Activated T-cell treated with anti-CD3 and anti-CD28 coated beads, Interleukin-2, amount 50 U/mL, for 1 hour (primary cell): ENCODE measurements around the gene CDHR2.
A peak's percentile ranks its signal among the peaks of the same experiment; 100 is the strongest.
"Not testable (repeated sequence)": the region's sequence is repeated elsewhere in the genome, so short reads cannot be mapped to it uniquely, and the experiment has no call there.

Source experiments
- DNase-seq: peaks from one replicate; pipeline ENCODE4 v3.0.0-alpha.2; 2020

The CDHR2 gene

GRCh38 chr5:176542596-176543427 lies 6.3 kb upstream of the CDHR2 start:
- no peak for DNase-seq

DNA sequence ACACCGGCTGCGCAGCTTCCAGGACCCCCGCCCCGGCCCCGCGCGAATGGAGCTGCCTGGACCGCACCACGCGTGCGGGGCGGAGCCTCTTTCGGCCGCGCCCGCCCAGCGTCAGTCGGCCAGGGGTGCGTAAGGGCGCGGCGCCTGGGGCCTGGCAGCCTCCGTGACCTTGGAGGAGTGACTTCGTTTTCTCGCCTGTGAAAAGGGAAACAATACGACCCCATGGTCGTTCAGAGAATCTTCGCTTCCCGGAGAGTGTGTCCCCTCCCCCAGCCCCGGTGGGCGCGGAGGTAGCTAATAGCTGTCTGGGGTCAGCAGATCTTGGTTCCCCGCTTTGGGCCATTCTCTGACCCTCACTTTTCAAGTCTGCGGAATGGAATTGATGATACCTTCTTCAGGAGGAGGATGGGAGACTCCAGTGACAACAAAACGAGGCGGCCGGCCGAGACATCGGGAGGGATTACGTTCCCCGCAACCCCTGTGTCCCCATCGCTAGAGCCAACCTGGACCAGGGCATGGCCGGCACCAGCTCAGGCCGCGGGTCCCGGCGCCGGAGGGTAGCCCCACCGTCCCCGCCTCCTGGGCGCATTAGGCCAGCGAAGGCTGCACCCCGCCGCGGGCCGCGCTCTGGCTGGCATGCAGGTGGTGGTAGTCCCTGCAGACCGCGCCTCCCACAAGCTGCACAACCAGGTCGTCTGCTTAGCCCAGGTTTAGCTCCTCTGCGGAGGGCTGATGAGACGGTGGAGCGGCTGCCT lies 5.5 kb upstream of the CDHR2 start:
- DNase-seq = peak; percentile 75

GRCh38 chr5:176545388-176545736 lies 3.8 kb upstream of the CDHR2 start:
- DNase-seq = no peak

DNA sequence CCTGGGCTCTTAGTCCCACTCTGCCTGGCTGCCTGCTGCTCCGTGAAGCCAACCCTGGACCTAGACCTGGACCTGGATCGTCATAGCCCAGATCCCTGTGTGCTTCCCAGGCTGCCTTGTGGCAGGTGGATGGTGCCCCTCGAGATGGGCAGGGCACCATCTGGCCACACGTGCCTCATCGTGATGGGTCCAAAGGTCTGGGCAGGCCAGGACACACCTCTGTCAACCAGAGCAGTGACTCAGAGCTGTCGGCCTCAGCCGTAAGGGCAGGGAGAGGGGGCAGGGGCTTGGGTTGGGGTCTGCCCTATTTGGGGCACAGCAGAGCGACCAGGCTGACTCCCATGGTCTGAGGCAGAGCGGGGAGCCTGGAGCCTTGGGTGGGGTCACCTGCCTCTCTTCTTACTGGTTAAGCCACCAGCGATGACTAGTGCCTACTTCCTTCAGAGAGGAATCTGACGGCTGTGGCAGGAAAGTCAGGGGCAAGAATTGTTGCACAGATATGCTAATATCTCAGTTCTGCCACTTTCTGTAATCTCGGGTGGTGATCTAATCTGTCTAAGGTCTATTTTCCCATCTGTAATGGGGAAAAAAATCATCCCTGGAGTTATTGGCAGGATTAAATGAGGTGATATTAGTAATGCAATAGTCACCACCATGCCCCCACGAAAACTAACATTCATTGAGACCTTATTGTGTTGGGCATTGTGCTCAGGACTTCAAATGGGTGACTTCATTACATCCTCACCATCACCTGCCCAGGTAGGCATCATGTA lies 3.2 kb upstream of the CDHR2 start:
- no peak for DNase-seq

GRCh38 chr5:176547802-176548201 lies 1.3 kb upstream of the CDHR2 start:
- DNase-seq = no peak

DNA sequence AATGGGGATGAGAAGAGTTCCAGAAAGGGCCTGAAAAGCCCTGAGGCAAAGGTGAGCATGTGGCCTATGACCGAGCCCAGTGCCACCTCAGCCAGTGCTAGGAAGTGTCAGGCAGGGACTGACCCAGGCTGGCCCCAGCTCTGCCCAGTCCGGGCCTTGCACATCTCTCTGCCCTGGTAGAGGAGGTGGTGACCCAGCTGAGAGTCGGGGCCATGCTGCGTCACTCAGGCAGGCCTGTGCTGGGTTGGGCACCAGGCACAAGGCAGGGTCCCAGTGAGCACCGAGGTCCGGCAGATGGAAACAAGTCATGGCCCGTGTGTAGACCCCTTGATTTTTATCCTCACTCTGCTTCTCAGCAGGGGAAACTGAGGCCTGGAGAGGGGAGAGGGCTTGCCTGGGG lies 729 bp downstream of the CDHR2 start:
- no peak for DNase-seq

GRCh38 chr5:176550275-176550831 lies 1.2 kb downstream of the CDHR2 start:
- no peak for DNase-seq

DNA sequence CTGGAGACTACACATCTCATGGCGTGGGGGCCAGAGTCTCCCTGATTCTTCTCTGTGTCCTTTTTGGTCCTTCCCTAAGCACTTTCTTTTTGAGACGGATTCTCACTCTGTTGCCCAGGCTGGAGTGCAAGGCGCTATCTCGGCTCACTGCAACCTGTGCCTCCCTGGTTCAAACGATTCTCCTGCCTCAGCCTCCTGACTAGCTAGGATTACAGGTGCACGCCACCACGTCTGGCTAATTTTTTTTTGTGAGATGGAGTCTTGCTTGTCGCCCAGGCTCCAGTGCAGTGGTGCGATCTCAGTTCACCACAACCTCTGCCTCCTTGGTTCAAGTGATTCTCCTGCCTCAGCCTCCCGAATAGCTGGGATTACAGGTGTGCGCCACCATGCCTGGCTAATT lies 1.8 kb downstream of the CDHR2 start:
- DNase-seq = not testable (repeated sequence)

DNA sequence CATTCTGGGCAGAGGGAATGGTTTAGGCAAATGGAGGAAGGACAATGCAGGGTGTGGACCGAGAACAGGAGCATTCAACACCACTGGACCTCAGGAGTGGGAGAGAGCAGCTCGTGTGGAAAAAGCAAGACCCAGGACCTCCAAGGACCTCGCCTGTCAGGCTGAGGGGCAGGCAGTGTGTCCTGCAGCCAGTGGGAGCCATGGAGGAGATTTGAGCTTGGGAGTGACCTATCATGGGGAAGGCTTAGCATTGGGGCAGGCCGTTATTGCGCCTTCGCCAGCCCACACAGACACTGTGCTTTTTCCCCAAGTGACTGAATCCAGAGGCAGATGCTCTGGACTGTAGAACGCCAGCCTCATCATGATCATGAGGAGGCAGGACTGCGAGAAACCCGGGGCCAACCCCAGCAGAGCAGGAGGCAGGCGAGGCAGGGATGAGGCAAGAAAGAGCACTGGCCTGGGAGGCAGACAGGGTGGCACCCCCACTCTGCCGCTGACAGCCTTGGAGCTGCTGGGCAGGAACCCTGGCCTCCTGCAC lies 3.3 kb downstream of the CDHR2 start:
- DNase-seq = no peak

DNA sequence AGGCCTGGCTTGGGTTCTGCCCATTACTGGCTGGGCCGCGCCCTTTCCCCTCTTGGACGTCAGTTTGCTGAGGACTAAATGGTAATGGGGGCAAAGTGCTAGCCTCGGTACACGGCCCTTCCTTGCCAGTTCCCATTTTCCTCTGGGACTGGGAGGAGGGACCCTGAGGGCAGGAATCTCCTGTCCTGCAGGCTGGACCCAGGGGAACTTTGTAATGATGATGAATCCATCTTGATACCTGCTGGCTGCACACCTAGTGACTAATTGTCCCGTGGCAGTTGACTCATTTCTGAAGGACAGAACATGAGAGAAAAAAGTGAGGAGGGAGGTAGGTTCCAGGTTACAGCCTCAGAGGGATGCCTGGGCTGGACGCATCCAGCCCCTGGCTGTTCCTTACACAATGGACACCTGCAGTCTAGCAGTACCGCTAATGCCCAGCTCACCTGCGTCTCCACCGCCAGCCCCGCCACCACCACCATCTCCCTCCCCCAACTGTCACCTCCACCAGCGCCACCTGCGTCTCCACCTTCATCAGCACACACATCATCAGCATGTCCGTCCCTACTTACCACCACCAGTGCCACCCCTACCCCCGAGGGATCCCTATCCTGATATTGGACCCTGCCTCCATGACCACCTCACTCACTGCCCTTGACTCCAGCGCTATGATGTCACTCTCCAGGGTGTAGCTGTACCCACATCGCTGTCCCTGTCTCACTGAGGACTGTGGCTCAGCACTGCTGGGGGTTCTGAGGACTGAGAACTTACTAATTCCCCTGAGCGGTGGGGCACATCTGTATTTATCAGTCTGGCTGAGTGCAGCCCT lies 4.3 kb downstream of the CDHR2 start:
- DNase-seq = no peak

GRCh38 chr5:176557846-176558245 lies 8.7 kb downstream of the CDHR2 start:
- no peak for DNase-seq

- no peak for DNase-seq
These were observed 10.5 kb downstream of the CDHR2 start for GRCh38 chr5:176559683-176560082.

DNA sequence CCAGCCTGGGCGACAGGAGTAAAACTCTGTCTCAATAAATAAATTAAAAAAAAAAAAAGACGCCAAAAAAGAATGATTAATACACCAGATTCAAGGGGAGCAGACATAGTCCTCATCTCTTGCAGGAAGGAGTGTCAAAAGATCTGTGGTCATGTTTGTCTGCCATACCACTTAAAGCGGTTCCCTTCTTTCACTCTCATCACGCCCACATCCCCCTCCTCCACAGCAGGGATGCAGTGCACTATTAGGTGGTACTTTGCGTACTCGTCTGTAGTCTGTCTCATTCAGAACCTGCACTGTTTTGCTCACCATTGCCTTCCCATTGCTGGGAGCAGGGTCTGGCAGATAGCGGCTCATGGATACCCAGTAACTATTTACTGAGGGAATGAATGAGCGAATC lies 11.2 kb downstream of the CDHR2 start:
- DNase-seq = no peak

GRCh38 chr5:176561259-176561658 lies 12.1 kb downstream of the CDHR2 start:
- DNase-seq = no peak

DNA sequence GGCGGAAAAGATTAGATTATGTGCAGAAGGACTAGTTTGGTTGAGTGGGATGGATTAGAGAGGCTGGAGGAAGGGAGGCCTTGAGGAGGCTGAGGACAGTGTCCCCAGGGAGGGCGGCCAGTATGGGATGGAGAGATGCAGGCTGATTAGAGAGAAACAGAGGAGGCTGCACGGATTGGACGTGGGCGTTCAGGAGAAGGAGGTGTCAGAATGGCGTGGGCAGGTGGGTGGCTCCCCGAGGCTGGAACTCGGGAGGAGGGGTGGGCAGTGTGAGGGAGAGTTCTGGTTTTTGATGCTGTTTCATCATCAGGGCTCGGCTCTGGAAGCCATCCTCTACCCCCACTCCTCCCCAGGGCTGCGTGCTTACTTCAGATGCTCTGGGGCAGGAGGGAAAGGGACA lies 13.0 kb downstream of the CDHR2 start:
- DNase-seq = no peak

- no peak for DNase-seq
These were observed 14.9 kb downstream of the CDHR2 start for GRCh38 chr5:176564002-176564401.

- no peak for DNase-seq
These were observed 16.7 kb downstream of the CDHR2 start for GRCh38 chr5:176565760-176566288.

DNA sequence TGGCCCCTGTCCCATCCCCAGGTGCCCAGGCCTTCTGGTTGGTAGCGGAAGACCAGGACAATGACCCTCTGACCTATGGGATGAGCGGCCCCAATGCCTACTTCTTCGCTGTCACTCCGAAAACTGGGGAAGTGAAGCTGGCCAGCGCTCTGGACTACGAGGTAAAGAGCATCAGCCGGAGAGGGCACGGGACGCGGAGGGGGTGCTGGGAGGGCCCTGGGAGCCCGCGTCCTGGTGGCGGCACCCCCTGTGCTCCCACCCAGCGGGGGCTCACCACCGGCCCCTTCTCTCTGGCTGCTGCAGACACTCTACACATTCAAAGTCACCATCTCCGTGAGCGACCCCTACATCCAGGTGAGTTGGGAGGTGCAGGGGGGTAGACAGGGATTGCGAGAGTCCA lies 19.5 kb downstream of the CDHR2 start:
- no peak for DNase-seq

- DNase-seq = no peak
These were observed 20.9 kb downstream of the CDHR2 start for GRCh38 chr5:176570044-176570443.

DNA sequence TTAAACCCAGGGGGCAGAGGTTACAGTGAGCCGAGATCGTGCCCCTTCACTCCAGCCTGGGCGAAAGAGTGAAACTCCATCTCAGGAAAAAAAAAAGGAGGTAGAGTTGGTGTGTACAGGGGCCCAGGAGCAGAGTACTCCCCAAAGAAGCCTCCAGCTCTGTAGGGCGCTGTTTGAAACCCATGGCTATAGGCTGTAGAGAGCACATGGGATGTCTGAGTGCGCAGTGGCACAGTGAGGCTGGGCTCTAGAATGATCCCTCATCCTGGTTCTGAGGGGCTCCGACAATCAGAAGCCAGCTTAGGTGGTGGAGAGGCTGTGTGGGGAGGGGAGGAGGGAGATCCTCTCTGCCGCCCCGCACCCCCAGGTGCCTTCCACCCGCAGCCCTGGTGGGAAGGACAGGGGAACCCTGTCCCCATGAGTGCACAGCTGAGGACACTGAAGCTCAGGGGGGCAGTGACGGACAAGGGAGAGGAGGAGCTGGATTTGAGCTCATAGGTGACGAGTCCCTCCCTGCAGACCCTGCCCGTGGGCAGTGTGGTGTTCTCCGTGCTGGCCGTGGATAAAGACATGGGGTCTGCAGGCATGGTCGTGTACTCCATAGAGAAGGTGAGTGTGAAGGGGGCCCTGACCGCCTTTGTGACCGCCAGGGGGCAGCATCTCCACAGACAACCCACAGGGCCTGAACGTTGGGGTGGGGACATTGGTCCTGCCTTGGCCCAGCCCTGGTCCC lies 24.6 kb downstream of the CDHR2 start:
- peak; percentile 81 for DNase-seq

- DNase-seq = no peak
These were observed 25.1 kb downstream of the CDHR2 start for GRCh38 chr5:176574297-176574591.
